DND-41 (cell line): ENCODE results near the gene TMPRSS3.

Experiments used
- ATAC-seq: fragments of 200-7000 bp; cut with Tn5 transposase; 3 replicates; pipeline ENCODE4 v1.9.1; 2021; ENCODE audit warnings: low read depth; ENCODE audit not compliant: insufficient read depth
- DNase-seq: peaks from one replicate; pipeline ENCODE4 v3.0.0-alpha.2; 2020
- H2AFZ ChIP-seq: 2 replicates; pipeline ENCODE4 v1.6.0; 2012; ENCODE audit warnings: low read depth, low read length
- H3K27ac ChIP-seq: 2 replicates; pipeline ENCODE4 v1.5.1; 2012; ENCODE audit warnings: low read length, inconsistent platforms
- H3K27me3 ChIP-seq: fragments of 200-600 bp; sonication (generic); 2 replicates; pipeline ENCODE4 v1.6.0; 2012; ENCODE audit warnings: low read length, mild to moderate bottlenecking, inconsistent platforms; ENCODE audit not compliant: insufficient read depth, poor library complexity
- H3K36me3 ChIP-seq: 2 replicates; pipeline ENCODE4 v1.5.1; 2012; ENCODE audit warnings: low read length, inconsistent platforms; ENCODE audit not compliant: insufficient read depth
- H3K4me1 ChIP-seq: 2 replicates; pipeline ENCODE4 v1.5.1; 2012; ENCODE audit warnings: mild to moderate bottlenecking, low read length; ENCODE audit not compliant: insufficient read depth
- H3K4me2 ChIP-seq: 2 replicates; pipeline ENCODE4 v1.6.0; 2012; ENCODE audit warnings: mild to moderate bottlenecking, moderate library complexity, low read length, inconsistent platforms; ENCODE audit not compliant: insufficient read depth
- H3K4me3 ChIP-seq, 2 experiments: fragments of 200-600 bp in 1 of 2; shearing (Covaris generic) in 1 of 2; 2 replicates each; pipeline ENCODE4 v1.5.1; 2012 to 2016; ENCODE audit warnings: inconsistent platforms in 2 of 2, low read length in 2 of 2, mild to moderate bottlenecking in 2 of 2, low read depth in 1 of 2, moderate library complexity in 1 of 2
- H3K79me2 ChIP-seq: 2 replicates; pipeline ENCODE4 v1.6.0; 2012; ENCODE audit warnings: low read length, inconsistent platforms; ENCODE audit not compliant: insufficient read depth
- H3K9ac ChIP-seq: 2 replicates; pipeline ENCODE4 v1.6.0; 2012; ENCODE audit warnings: low read depth, mild to moderate bottlenecking, inconsistent platforms, low read length, moderate library complexity
- H3K9me3 ChIP-seq: 2 replicates; pipeline ENCODE4 v1.5.1; 2012; ENCODE audit warnings: low read length, moderate library complexity, mild to moderate bottlenecking, inconsistent platforms; ENCODE audit not compliant: insufficient read depth, severe bottlenecking
- H4K20me1 ChIP-seq: 2 replicates; pipeline ENCODE4 v1.6.0; 2012; ENCODE audit warnings: low read length; ENCODE audit not compliant: insufficient read depth
- CTCF ChIP-seq: IDR thresholded peaks from 2 replicates; pipeline ENCODE4 v1.5.1; 2012; ENCODE audit warnings: borderline replicate concordance, low read length, moderate library complexity, mild to moderate bottlenecking; ENCODE audit not compliant: poor library complexity, severe bottlenecking; ENCODE audit errors: extremely low read depth
- EZH2 ChIP-seq: IDR thresholded peaks from 3 replicates; pipeline ENCODE4 v1.6.1; 2012; ENCODE audit warnings: borderline replicate concordance, low read depth, mild to moderate bottlenecking, moderate library complexity, low read length, inconsistent platforms; ENCODE audit not compliant: severe bottlenecking

The TMPRSS3 gene

GRCh38 chr21:42385619-42386018 lies 10.2 kb downstream of the TMPRSS3 start:
- DNase-seq, result no peak
- H3K36me3 ChIP-seq, result peaks cover 8% of the 10 kb centered on the region
- TF ChIP-seq CTCF, result no peak
- TF ChIP-seq EZH2, result no peak
- H3K79me2 ChIP-seq, result no peaks in the 10 kb centered on the region
- ATAC-seq, result no peak
- H3K27me3 ChIP-seq, result no peaks in the 10 kb centered on the region
- H2AFZ ChIP-seq, result no peak overlapping the region
- H3K4me1 ChIP-seq, result peaks cover 11% of the 10 kb centered on the region
- no peak overlapping the region for H3K4me2 ChIP-seq
- H3K27ac ChIP-seq, result no peak overlapping the region
- H3K9me3 ChIP-seq, result peaks cover 13% of the 10 kb centered on the region
- H3K9ac ChIP-seq, result no peak overlapping the region
- no peak overlapping the region for H3K4me3 ChIP-seq
- no peaks in the 10 kb centered on the region for H4K20me1 ChIP-seq

- Histone ChIP-seq H3K79me2 (no peaks in the 10 kb centered on the region), H3K4me1 (peaks cover 11% of the 10 kb centered on the region), H3K9me3 (peaks cover 13% of the 10 kb centered on the region), H3K27ac (peak overlapping the region; percentile 2; the same call in 1 of the 2 replicates), H2AFZ (no peak overlapping the region), H3K9ac (no peak overlapping the region), H3K4me3 (no peak overlapping the region), H4K20me1 (no peaks in the 10 kb centered on the region), H3K4me2 (no peak overlapping the region), H3K27me3 (no peaks in the 10 kb centered on the region), H3K36me3 (peaks cover 8% of the 10 kb centered on the region)
- DNase-seq, result peak; percentile 18
- ATAC-seq, result 0 out of 3 replicates have a peak, but pooled peaks have one; percentile 36
- TF ChIP-seq CTCF (no peak), EZH2 (no peak)
These were observed 10.9 kb downstream of the TMPRSS3 start for GRCh38 chr21:42384989-42385388.

GRCh38 chr21:42384156-42384945 lies 11.5 kb downstream of the TMPRSS3 start:
- ATAC-seq (peak; percentile 25; the same call in 1 of the 3 replicates), DNase-seq (no peak)
- Histone ChIP-seq H3K36me3 (peaks cover 8% of the 10 kb centered on the region), H3K9me3 (peaks cover 13% of the 10 kb centered on the region), H3K4me1 (peaks cover 11% of the 10 kb centered on the region), H3K27ac (peak overlapping the region; percentile 7; the same call in 1 of the 2 replicates), H4K20me1 (no peaks in the 10 kb centered on the region), H3K9ac (no peak overlapping the region), H3K27me3 (no peaks in the 10 kb centered on the region), H3K4me3 (no peak overlapping the region), H3K4me2 (no peak overlapping the region), H2AFZ (no peak overlapping the region), H3K79me2 (no peaks in the 10 kb centered on the region)
- peak; percentile 11 for TF ChIP-seq CTCF
- no peak for TF ChIP-seq EZH2
